Loucy (cell line): Measurements from ENCODE around the gene GLRA2.

Source experiments
- H2AFZ ChIP-seq: fragments of 200-600 bp; sonication (generic); 2 replicates; pipeline ENCODE4 v1.6.0; 2016; ENCODE audit warnings: antibody characterized with exemption, mild to moderate bottlenecking, low read length, moderate library complexity
- H3F3A ChIP-seq: fragments of 200-600 bp; 2 replicates; pipeline ENCODE4 v1.6.0; 2016; ENCODE audit warnings: antibody characterized with exemption, low read depth, mild to moderate bottlenecking
- H3K27me3 ChIP-seq: fragments of 200-600 bp; sonication (generic); 2 replicates; pipeline ENCODE4 v1.6.1; 2014; ENCODE audit warnings: low read length, mild to moderate bottlenecking; ENCODE audit not compliant: insufficient read depth, poor library complexity, severe bottlenecking
- H3K36me3 ChIP-seq: fragments of 200-600 bp; sonication (generic); 2 replicates; pipeline ENCODE4 v1.6.1; 2016; ENCODE audit warnings: low read length; ENCODE audit not compliant: insufficient read depth
- H3K4me1 ChIP-seq: fragments of 200-600 bp; sonication (generic); 2 replicates; pipeline ENCODE4 v1.5.1; 2014; ENCODE audit warnings: low read length, mild to moderate bottlenecking; ENCODE audit not compliant: insufficient read depth, poor library complexity, severe bottlenecking
- H3K4me2 ChIP-seq: fragments of 200-600 bp; sonication (generic); 2 replicates; pipeline ENCODE4 v1.6.0; 2014; ENCODE audit warnings: antibody characterized with exemption, low read length, low read depth, mild to moderate bottlenecking; ENCODE audit not compliant: poor library complexity, severe bottlenecking
- H3K4me3 ChIP-seq: fragments of 200-600 bp; sonication (generic); 2 replicates; pipeline ENCODE4 v1.5.1; 2014; ENCODE audit warnings: low read length, mild to moderate bottlenecking, mixed read lengths; ENCODE audit not compliant: poor library complexity, severe bottlenecking
- H3K79me2 ChIP-seq: fragments of 200-600 bp; sonication (generic); 2 replicates; pipeline ENCODE4 v1.6.1; 2014; ENCODE audit warnings: low read length; ENCODE audit not compliant: insufficient read depth
- H3K9ac ChIP-seq: fragments of 200-600 bp; sonication (generic); 2 replicates; pipeline ENCODE4 v1.6.0; 2014; ENCODE audit warnings: mild to moderate bottlenecking, low read depth, low read length, moderate library complexity; ENCODE audit not compliant: poor library complexity, severe bottlenecking
- H3K9me2 ChIP-seq: fragments of 200-600 bp; sonication (generic); replicated peaks from 2 replicates; pipeline ENCODE4 v1.6.1; 2016; ENCODE audit warnings: low read depth, low read length, mixed read lengths
- H3K9me3 ChIP-seq: fragments of 200-600 bp; sonication (generic); 2 replicates; pipeline ENCODE4 v1.6.1; 2014; ENCODE audit warnings: mild to moderate bottlenecking, antibody characterized with exemption, low read length, low read depth; ENCODE audit not compliant: insufficient read depth
- H4K20me1 ChIP-seq: fragments of 200-600 bp; sonication (generic); 2 replicates; pipeline ENCODE4 v1.6.0; 2014; ENCODE audit warnings: antibody characterized with exemption, low read length, mild to moderate bottlenecking; ENCODE audit not compliant: insufficient read depth, poor library complexity, severe bottlenecking
- CTCF ChIP-seq: fragments of 200-600 bp; sonication (generic); conservative IDR thresholded peaks from 2 replicates; pipeline ENCODE4 v1.5.1; 2014; ENCODE audit warnings: mild to moderate bottlenecking, antibody characterized with exemption, low read length
- EZH2phosphoT487 ChIP-seq: fragments of 200-600 bp; IDR thresholded peaks from 2 replicates; pipeline ENCODE4 v1.6.1; 2018; ENCODE audit warnings: antibody characterized with exemption, mild to moderate bottlenecking, moderate library complexity, borderline replicate concordance

Gene GLRA2

GRCh38 chrX:14508025-14508690 lies 21.2 kb upstream of the GLRA2 start:
- Histone ChIP-seq H3K79me2 (no peaks in the 10 kb centered on the region), H4K20me1 (no peaks in the 10 kb centered on the region), H3K36me3 (no peaks in the 10 kb centered on the region), H3K4me2 (no peak overlapping the region), H3K27me3 (no peaks in the 10 kb centered on the region), H3K4me1 (no peaks in the 10 kb centered on the region), H3K9ac (no peak overlapping the region), H3K4me3 (no peak overlapping the region), H3F3A (no peaks in the 10 kb centered on the region), H3K9me2 (no peaks in the 10 kb centered on the region), H3K9me3 (no peaks in the 10 kb centered on the region), H2AFZ (no peak overlapping the region)
- TF ChIP-seq CTCF (no peak), EZH2phosphoT487 (no peak)

GRCh38 chrX:14509325-14510057 lies 19.8 kb upstream of the GLRA2 start:
- TF ChIP-seq EZH2phosphoT487 (no peak), CTCF (no peak)
- H3K9me2 ChIP-seq, result no peaks in the 10 kb centered on the region
- H3K4me2 ChIP-seq, result no peak overlapping the region
- H3K9ac ChIP-seq, result no peak overlapping the region
- no peak overlapping the region for H3K4me3 ChIP-seq
- H4K20me1 ChIP-seq, result no peaks in the 10 kb centered on the region
- H3K4me1 ChIP-seq, result no peaks in the 10 kb centered on the region
- H3F3A ChIP-seq, result no peaks in the 10 kb centered on the region
- no peaks in the 10 kb centered on the region for H3K9me3 ChIP-seq
- H3K36me3 ChIP-seq, result no peaks in the 10 kb centered on the region
- H3K79me2 ChIP-seq, result no peaks in the 10 kb centered on the region
- H3K27me3 ChIP-seq, result no peaks in the 10 kb centered on the region
- no peak overlapping the region for H2AFZ ChIP-seq

GRCh38 chrX:14528629-14529289 lies 577 bp upstream of the GLRA2 start:
- no peak overlapping the region for H3K4me3 ChIP-seq
- no peaks in the 10 kb centered on the region for H3F3A ChIP-seq
- H3K4me2 ChIP-seq, result no peak overlapping the region
- H3K27me3 ChIP-seq, result no peaks in the 10 kb centered on the region
- H3K9me2 ChIP-seq, result no peaks in the 10 kb centered on the region
- H3K4me1 ChIP-seq, result no peaks in the 10 kb centered on the region
- peak; percentile 55 for TF ChIP-seq CTCF
- no peak for TF ChIP-seq EZH2phosphoT487
- no peaks in the 10 kb centered on the region for H3K36me3 ChIP-seq
- no peaks in the 10 kb centered on the region for H3K9me3 ChIP-seq
- H3K9ac ChIP-seq, result no peak overlapping the region
- no peak overlapping the region for H2AFZ ChIP-seq
- H4K20me1 ChIP-seq, result no peaks in the 10 kb centered on the region
- no peaks in the 10 kb centered on the region for H3K79me2 ChIP-seq
